HG03520 (cell line): ENCODE results near the gene PIP4K2A.

Experiments used
- ATAC-seq: cut with Tn5 transposase; IDR thresholded peaks from one replicate; pipeline ENCODE4 v1.9.1; 2021; ENCODE audit warnings: mild to moderate bottlenecking, moderate library complexity; ENCODE audit not compliant: unreplicated experiment

PIP4K2A gene

GRCh38 chr10:22491480-22491879 is 222.9 kb downstream of the PIP4K2A start:
- no peak for ATAC-seq

GRCh38 chr10:22489975-22490374 is 224.4 kb downstream of the PIP4K2A start:
- ATAC-seq, result no peak

- no peak for ATAC-seq
Measured at GRCh38 chr10:22489467-22489866, 224.9 kb downstream of the PIP4K2A start.

- no peak for ATAC-seq
Measured at GRCh38 chr10:22486431-22486830, 227.9 kb downstream of the PIP4K2A start.
